Measurements from ENCODE around the gene CYBA. TPM values are rescaled to one million over a fixed set of nuclear protein-coding genes. Genes with fewer than 3 reads are reported as not detected.

CYBA gene
- total RNA-seq, 2 experiments from 2014 or later = 486 to 586 TPM

DNA sequence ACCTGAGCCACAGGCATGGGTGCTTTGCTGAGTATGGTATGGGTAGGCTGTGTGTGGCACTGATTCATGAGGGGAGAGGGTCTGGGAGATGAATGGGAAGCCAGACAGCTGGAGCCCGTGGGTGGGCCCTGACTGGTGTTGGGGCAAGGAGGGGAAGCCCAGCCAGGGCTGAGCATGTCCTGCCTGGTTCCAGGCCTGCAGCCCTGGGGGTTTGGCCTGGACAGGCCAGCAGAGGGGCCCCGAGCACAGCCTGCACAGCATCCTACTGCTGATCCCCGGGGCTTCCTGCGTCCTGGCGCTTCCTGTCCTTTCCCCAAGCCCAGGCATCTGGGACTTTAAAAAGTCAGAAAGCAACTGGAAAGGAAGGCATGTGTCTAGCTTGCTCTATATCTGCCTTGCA lies 16.6 kb upstream of the CYBA start:
- H3K27me3 Mint-ChIP-seq = no peaks in the 10 kb centered on the region
- H3K27ac Mint-ChIP-seq = no peak overlapping the region
- no peak for DNase-seq
- H3K9me3 Mint-ChIP-seq = no peaks in the 10 kb centered on the region
- no peak overlapping the region for H3K4me3 Mint-ChIP-seq
- ChIA-PET POLR2A (no interaction called here), CTCF (no interaction called here)
- peaks cover 8% of the 10 kb centered on the region for H3K4me1 Mint-ChIP-seq
- H3K36me3 Mint-ChIP-seq (ENCODE audit: low read depth) = peaks cover 12% of the 10 kb centered on the region

DNA sequence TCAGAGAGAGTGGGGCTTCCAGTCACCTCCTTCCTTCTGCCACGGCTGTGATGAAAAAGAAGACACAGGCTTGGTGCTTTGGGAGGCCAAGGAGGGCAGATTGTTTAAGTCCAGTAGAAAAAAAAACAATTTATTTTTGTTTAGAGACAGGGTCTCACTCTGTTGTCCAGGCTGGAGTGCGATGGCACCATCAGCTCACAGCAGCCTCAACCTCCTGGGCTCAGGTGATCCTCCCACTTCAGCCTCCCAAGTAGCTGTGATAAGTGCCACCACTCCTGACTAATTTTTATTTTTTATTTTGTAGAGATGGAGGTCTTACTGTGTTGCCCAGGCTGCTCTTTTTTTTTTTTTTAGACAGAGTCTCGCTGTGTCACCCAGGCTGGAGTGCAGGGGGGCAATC lies 14.7 kb upstream of the CYBA start:
- CTCF ChIA-PET = interaction anchor here (0.7 kb wide), 2 partner anchors 16 to 1275 kb away, joined by 3 read pairs; no protein-coding TSS in a partner anchor
- Mint-ChIP-seq H3K27me3 (no peaks in the 10 kb centered on the region), H3K27ac (peak overlapping the region; percentile 41), H3K9me3 (no peaks in the 10 kb centered on the region), H3K4me3 (no peak overlapping the region), H3K4me1 (peaks cover 20% of the 10 kb centered on the region), H3K36me3 (ENCODE audit: low read depth) (peaks cover 12% of the 10 kb centered on the region)
- POLR2A ChIA-PET = no interaction called here
- DNase-seq = no peak

- ChIA-PET CTCF (interaction anchor here (1.0 kb wide), 1 partner anchor 56 kb away, joined by 3 read pairs; no protein-coding TSS in a partner anchor), POLR2A (no interaction called here)
- DNase-seq = no peak
- H3K36me3 Mint-ChIP-seq (ENCODE audit: low read depth) = peaks cover 12% of the 10 kb centered on the region
- H3K27ac Mint-ChIP-seq = peak overlapping the region; percentile 41
- H3K4me3 Mint-ChIP-seq = peak overlapping the region; percentile 21
- no peaks in the 10 kb centered on the region for H3K27me3 Mint-ChIP-seq
- H3K4me1 Mint-ChIP-seq = peaks cover 22% of the 10 kb centered on the region
- H3K9me3 Mint-ChIP-seq = no peaks in the 10 kb centered on the region
Measured at GRCh38 chr16:88665148-88665547, 14.3 kb upstream of the CYBA start.

GRCh38 chr16:88662843-88663606 lies 12.2 kb upstream of the CYBA start, which contains the start of gene MVD:
Gene MVD, minus strand, starts transcription at chr16:88663091. Its CDS starts 11 bp downstream, at chr16:88663080.
- POLR2A ChIA-PET = no interaction called here
- H3K27me3 Mint-ChIP-seq = no peaks in the 10 kb centered on the region
- H3K9me3 Mint-ChIP-seq = no peaks in the 10 kb centered on the region
- H3K36me3 Mint-ChIP-seq (ENCODE audit: low read depth) = peaks cover 10% of the 10 kb centered on the region
- peak; percentile 98 for DNase-seq
- peak within 1 kb of the TSS; percentile 93 for H3K4me3 Mint-ChIP-seq
- H3K27ac Mint-ChIP-seq = peak within 1 kb of the TSS; percentile 94
- CTCF ChIA-PET = interaction anchor here (0.6 to 1.5 kb wide), 4 partner anchors 15 to 884 kb away, joined by 3 read pairs; no protein-coding TSS in a partner anchor
- peaks cover 23% of the 10 kb centered on the region for H3K4me1 Mint-ChIP-seq

GRCh38 chr16:88662222-88662842 lies 11.5 kb upstream of the CYBA start:
- Mint-ChIP-seq H3K27me3 (no peaks in the 10 kb centered on the region), H3K4me3 (peak overlapping the region; percentile 93), H3K27ac (peak overlapping the region; percentile 87), H3K4me1 (peaks cover 23% of the 10 kb centered on the region), H3K36me3 (ENCODE audit: low read depth) (peaks cover 10% of the 10 kb centered on the region), H3K9me3 (no peaks in the 10 kb centered on the region)
- no peak for DNase-seq
- ChIA-PET CTCF (interaction anchor here (0.6 to 1.2 kb wide), 3 partner anchors 14 to 883 kb away, joined by 3 read pairs; no protein-coding TSS in a partner anchor), POLR2A (no interaction called here)

GRCh38 chr16:88661468-88661867 lies 10.6 kb upstream of the CYBA start:
- ChIA-PET CTCF (interaction anchor here (0.6 kb wide), 1 partner anchor 54 kb away, joined by 3 read pairs; no protein-coding TSS in a partner anchor), POLR2A (no interaction called here)
- no peaks in the 10 kb centered on the region for H3K27me3 Mint-ChIP-seq
- peaks cover 22% of the 10 kb centered on the region for H3K4me1 Mint-ChIP-seq
- peak overlapping the region; percentile 93 for H3K4me3 Mint-ChIP-seq
- no peaks in the 10 kb centered on the region for H3K9me3 Mint-ChIP-seq
- peaks cover 11% of the 10 kb centered on the region for H3K36me3 Mint-ChIP-seq (ENCODE audit: low read depth)
- H3K27ac Mint-ChIP-seq = no peak overlapping the region
- no peak for DNase-seq

DNA sequence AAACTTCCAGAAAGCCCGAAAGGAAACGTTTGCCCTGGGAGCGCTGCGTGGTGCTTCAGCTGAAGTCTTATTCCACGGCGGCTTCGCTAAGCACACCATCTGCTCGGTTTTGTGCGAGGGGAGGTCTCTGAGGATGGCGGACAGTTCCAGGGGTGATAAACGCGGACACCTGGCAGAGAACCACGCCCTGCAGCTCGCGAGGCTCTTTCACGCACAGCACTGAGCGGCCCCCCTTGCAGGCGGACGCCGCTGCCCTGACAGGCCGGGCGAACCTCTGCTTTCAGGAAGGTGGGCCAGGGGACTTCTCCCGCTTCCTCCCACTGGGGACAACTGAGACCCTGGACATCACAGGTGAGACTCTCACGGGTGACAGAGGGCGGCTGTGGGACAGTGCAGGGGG lies 8.3 kb upstream of the CYBA start:
- Mint-ChIP-seq H3K27ac (peak overlapping the region; percentile 41), H3K9me3 (no peaks in the 10 kb centered on the region), H3K27me3 (no peaks in the 10 kb centered on the region), H3K36me3 (ENCODE audit: low read depth) (peaks cover 8% of the 10 kb centered on the region), H3K4me1 (peaks cover 18% of the 10 kb centered on the region), H3K4me3 (no peak overlapping the region)
- no peak for DNase-seq
- ChIA-PET POLR2A (no interaction called here), CTCF (no interaction called here)

- Mint-ChIP-seq H3K4me1 (peaks cover 15% of the 10 kb centered on the region), H3K4me3 (no peak overlapping the region), H3K36me3 (ENCODE audit: low read depth) (peaks cover 8% of the 10 kb centered on the region), H3K27ac (no peak overlapping the region), H3K9me3 (no peaks in the 10 kb centered on the region), H3K27me3 (no peaks in the 10 kb centered on the region)
- CTCF ChIA-PET = no interaction called here
- POLR2A ChIA-PET = no interaction called here
- no peak for DNase-seq
Measured at GRCh38 chr16:88658714-88659113, 7.9 kb upstream of the CYBA start.

DNA sequence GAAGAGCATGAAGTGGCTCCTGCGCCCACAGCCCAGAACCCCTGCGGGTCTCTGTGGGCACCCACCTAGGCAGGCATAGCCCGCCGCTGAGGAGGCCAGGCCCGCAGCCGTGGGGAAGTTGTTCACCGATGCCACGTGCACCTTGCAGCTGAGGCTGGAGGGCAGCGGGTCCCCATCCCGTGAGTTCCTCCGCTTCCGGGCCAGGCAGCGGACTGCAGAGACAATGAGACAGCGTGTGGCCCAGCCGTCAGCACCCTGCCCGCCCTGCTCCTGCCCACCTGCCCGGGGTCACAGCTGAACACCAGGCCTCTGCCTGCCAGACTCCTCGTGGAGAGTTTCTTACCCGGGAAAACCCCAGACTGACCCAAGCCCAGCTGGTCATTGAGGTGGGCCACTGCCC lies 6.5 kb upstream of the CYBA start:
- ChIA-PET POLR2A (no interaction called here), CTCF (interaction anchor here (1.1 kb wide), 1 partner anchor 15 kb away, joined by 3 read pairs; no protein-coding TSS in a partner anchor)
- no peak overlapping the region for H3K27ac Mint-ChIP-seq
- peaks cover 6% of the 10 kb centered on the region for H3K36me3 Mint-ChIP-seq (ENCODE audit: low read depth)
- no peak for DNase-seq
- no peaks in the 10 kb centered on the region for H3K9me3 Mint-ChIP-seq
- H3K4me3 Mint-ChIP-seq = no peak overlapping the region
- H3K27me3 Mint-ChIP-seq = no peaks in the 10 kb centered on the region
- H3K4me1 Mint-ChIP-seq = peaks cover 15% of the 10 kb centered on the region

DNA sequence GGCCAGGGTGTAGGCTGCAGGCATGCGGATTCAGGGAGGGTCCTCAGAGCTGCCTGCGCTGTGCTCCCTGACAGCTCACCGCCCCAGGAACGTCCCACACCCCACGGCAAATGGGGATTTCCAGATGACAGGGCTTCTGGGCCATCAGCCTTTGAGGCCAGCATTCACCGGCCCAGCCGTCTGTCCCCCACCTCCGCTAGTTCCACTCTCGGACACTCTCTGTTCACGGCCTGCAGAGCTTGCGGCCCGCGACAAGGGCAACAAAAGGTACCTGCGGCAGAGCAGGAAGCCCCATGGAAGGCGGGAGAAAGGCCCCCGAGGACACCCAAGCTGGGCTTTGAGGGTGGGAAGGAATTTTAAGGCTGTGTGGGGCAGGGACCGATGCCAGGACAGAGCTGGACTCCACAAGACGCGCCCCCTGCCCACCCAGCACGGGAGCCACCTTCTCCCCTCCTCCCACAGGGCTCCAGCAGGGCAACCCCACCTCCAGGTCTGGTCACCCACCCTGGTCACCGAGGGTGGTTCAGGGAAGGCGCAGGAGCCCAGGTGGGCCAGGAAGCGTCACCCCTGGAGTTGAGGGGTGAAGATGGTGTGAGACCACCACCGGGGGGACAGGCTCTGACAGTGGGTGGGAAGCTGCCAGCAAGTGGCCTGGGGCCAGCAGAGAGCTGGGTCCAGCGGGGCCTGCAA lies 5.6 kb upstream of the CYBA start:
- ChIA-PET CTCF (interaction anchor here (1.1 kb wide), 1 partner anchor 14 kb away, joined by 3 read pairs; no protein-coding TSS in a partner anchor), POLR2A (no interaction called here)
- peaks cover 6% of the 10 kb centered on the region for H3K36me3 Mint-ChIP-seq (ENCODE audit: low read depth)
- no peak overlapping the region for H3K27ac Mint-ChIP-seq
- H3K9me3 Mint-ChIP-seq = no peaks in the 10 kb centered on the region
- H3K27me3 Mint-ChIP-seq = no peaks in the 10 kb centered on the region
- H3K4me1 Mint-ChIP-seq = peaks cover 17% of the 10 kb centered on the region
- H3K4me3 Mint-ChIP-seq = no peak overlapping the region
- DNase-seq = no peak

DNA sequence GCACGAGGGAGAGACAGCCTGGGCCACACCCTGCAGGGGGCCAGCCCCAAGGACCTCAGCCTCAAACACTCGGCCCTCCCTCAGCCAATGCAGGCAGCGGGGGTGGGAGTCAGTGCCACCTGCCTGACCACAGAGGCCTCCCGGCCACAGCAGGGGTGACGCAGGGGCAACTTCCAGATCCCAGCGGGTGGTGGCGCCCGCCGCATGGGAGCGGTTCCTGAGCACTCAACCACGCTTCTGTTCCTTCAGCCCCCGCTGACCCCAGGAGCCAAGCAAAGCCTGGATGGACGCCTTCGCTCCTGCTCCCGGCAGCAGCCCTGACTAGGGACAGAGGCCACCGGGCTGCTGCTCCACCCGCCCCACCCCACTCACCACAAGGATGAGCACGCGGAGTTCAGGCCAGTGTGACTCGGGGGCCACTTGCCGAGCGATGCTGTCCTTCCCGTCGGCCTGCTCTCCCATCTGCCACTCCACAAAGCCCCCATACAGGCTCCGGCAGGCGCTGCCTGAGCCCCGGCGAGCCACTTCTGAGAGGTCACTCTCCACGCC lies 5.0 kb upstream of the CYBA start:
- Mint-ChIP-seq H3K27ac (no peak overlapping the region), H3K9me3 (no peaks in the 10 kb centered on the region), H3K4me3 (no peak overlapping the region), H3K4me1 (peaks cover 16% of the 10 kb centered on the region), H3K36me3 (ENCODE audit: low read depth) (peaks cover 6% of the 10 kb centered on the region), H3K27me3 (no peaks in the 10 kb centered on the region)
- CTCF ChIA-PET = no interaction called here
- POLR2A ChIA-PET = no interaction called here
- no peak for DNase-seq

DNA sequence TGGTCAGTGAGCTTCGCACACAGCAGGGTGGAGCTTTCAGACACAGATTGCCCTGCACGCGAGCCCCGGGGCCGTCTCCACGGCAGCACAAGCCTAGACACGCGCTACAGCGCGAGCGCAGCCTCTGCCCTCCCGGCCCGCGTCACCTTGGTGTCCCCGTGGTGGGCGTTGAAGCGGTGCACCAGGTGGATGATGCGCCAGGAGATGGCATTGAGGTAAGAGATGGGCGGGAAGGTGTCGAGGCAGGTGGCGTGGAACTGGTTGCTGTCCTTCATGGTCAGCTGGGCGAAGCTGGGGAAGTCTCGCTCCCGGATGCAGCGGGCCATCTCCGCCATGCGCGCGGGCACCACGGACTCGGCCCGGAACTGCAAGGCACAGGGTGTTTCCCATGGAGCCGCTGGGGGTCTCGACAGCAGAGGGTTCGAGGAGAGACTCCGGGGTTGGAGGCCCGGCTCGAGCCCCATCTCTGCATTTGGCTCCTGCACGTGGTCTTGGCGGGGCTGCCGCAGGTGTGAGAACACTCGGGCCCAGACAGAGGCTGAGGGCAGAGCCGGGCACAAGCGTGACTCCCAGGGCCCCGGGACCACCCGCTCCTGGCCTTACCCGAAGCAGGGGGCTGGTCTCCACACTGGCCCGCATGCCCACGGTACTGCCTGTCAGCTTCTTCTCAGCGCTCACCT lies 4.3 kb upstream of the CYBA start:
- Mint-ChIP-seq H3K4me3 (no peak overlapping the region), H3K27ac (no peak overlapping the region), H3K36me3 (ENCODE audit: low read depth) (peaks cover 6% of the 10 kb centered on the region), H3K27me3 (no peaks in the 10 kb centered on the region), H3K4me1 (peaks cover 16% of the 10 kb centered on the region), H3K9me3 (no peaks in the 10 kb centered on the region)
- DNase-seq = no peak
- ChIA-PET CTCF (no interaction called here), POLR2A (no interaction called here)
